Cardiac muscle cell (in vitro differentiated cells and primary cell): ENCODE results near the gene GDAP1L1. TPM values are rescaled to one million over a fixed set of nuclear protein-coding genes. Genes with fewer than 3 reads are reported as not detected.
"Not testable (repeated sequence)": the region's sequence is repeated elsewhere in the genome, so short reads cannot be mapped to it uniquely, and the experiment has no call there.

ENCODE experiments used
- DNase-seq, 2 donors: peaks; one replicate each; pipeline versions ENCODE4 v3.0.0 to v3.0.0-alpha.2; 2010 to 2017; ENCODE audit warnings: low read depth in 1 of 2, low spot score in 1 of 2
- H3K27ac ChIP-seq: fragments of 200-600 bp; sonication (generic); 2 replicates; pipeline ENCODE4 v1.5.1; 2016
- H3K27me3 ChIP-seq: fragments of 200-600 bp; sonication (generic); 2 replicates; pipeline ENCODE4 v1.6.0; 2016; ENCODE audit warnings: control low read depth
- H3K36me3 ChIP-seq: fragments of 200-600 bp; sonication (generic); 2 replicates; pipeline ENCODE4 v1.5.1; 2016; ENCODE audit warnings: control low read depth
- H3K4me1 ChIP-seq: fragments of 200-600 bp; sonication (generic); 2 replicates; pipeline ENCODE4 v1.8.1; 2017; ENCODE audit warnings: low read depth, mild to moderate bottlenecking, mixed run types
- H3K4me3 ChIP-seq: fragments of 200-600 bp; sonication (generic); 2 replicates; pipeline ENCODE4 v1.5.1; 2016; ENCODE audit warnings: mild to moderate bottlenecking
- H3K9me3 ChIP-seq: fragments of 200-600 bp; sonication (generic); 2 replicates; pipeline ENCODE4 v1.5.1; 2017; ENCODE audit warnings: low read depth, mild to moderate bottlenecking, control low read depth
- polyA plus RNA-seq: library from polyadenylated mRNA; unstranded; fragments of >200 nt; fragmentation: Nextera tagmentation; extraction: Ambion mirVana; gene quantifications from 2 replicates; pipeline ENCODE4 v1.2.1, GENCODE V29; 2016
- total RNA-seq: library from RNA; depleted of rRNA; stranded (reverse); fragments of >200 nt; gene quantifications from 2 replicates; pipeline ENCODE4 v1.2.3, GENCODE V29; 2016
- TF ChIP-seq, protein P1 (sequence below): IDR thresholded peaks from 2 replicates; pipeline ENCODE4 v1.5.1; 2012; ENCODE audit warnings: low read depth, mild to moderate bottlenecking, low read length

The GDAP1L1 gene
- total and polyA plus RNA-seq, 2 experiments from 2014 or later: 0.86 to 5.2 TPM

GRCh38 chr20:44326391-44327159, 79.5 kb downstream of the GDAP1L1 start:
- Histone ChIP-seq H3K4me3 (no peak overlapping the region), H3K4me1 (no peaks in the 10 kb centered on the region), H3K27me3 (no peaks in the 10 kb centered on the region), H3K9me3 (no peaks in the 10 kb centered on the region), H3K27ac (no peak overlapping the region), H3K36me3 (no peaks in the 10 kb centered on the region)
- TF ChIP-seq, protein P1, sequence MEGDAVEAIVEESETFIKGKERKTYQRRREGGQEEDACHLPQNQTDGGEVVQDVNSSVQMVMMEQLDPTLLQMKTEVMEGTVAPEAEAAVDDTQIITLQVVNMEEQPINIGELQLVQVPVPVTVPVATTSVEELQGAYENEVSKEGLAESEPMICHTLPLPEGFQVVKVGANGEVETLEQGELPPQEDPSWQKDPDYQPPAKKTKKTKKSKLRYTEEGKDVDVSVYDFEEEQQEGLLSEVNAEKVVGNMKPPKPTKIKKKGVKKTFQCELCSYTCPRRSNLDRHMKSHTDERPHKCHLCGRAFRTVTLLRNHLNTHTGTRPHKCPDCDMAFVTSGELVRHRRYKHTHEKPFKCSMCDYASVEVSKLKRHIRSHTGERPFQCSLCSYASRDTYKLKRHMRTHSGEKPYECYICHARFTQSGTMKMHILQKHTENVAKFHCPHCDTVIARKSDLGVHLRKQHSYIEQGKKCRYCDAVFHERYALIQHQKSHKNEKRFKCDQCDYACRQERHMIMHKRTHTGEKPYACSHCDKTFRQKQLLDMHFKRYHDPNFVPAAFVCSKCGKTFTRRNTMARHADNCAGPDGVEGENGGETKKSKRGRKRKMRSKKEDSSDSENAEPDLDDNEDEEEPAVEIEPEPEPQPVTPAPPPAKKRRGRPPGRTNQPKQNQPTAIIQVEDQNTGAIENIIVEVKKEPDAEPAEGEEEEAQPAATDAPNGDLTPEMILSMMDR: peak; percentile 10
- DNase-seq: no peak

DNA sequence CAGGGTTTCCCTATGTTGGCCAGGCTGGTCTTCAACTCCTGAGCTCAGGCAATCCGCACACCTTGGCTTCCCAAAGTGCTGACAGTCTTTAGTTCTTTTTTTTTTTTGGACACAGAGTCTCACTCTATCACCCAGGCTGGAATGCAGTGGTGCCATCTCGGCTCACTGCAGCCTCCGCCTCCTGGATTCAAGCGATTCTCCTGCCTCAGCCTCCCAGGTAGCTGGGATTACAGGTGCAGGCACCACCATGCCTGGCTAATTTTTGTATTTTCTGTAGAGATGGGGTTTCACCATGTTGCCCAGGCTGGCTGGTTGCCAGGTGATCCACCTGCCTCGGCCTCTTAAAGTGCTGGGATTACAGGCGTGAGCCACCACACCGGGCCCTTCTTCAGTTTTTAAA, 80.6 kb downstream of the GDAP1L1 start:
- H3K9me3 ChIP-seq, H3K4me1 ChIP-seq, H3K27ac ChIP-seq, DNase-seq, H3K4me3 ChIP-seq, H3K36me3 ChIP-seq, H3K27me3 ChIP-seq: not testable (repeated sequence)

DNA sequence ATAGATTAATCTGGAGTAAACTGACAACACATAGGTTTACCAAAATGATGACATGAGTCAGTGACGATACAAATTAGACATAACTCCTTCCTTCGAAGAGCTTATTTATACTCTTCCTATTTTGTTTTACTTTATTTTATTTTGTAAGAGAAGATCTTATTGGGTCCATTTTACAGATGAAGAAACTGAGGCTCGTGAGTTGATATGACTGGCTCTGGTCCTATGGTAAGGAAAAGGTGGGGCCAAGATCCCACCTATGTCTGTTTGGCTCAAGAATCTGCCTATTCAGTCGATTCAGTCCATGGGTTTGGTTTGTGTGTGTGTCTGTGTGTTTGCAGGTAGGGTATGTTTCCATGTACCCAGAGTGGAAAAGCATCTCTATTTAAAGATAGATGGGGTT, 81.3 kb downstream of the GDAP1L1 start:
- Histone ChIP-seq H3K27ac (no peak overlapping the region), H3K36me3 (no peaks in the 10 kb centered on the region), H3K4me1 (no peaks in the 10 kb centered on the region), H3K4me3 (no peak overlapping the region), H3K9me3 (no peaks in the 10 kb centered on the region), H3K27me3 (no peaks in the 10 kb centered on the region)
- TF ChIP-seq, protein P1: no peak
- no peak for DNase-seq

Other genes starting within 250 kb of the GDAP1L1 start
- 154 and 205 TPM in 2 replicates for gene JPH2, start 60.1 kb upstream of the GDAP1L1 start, total RNA-seq
- gene JPH2, start 60.1 kb upstream of the GDAP1L1 start, polyA plus RNA-seq: 97.2 and 142 TPM in 2 replicates
- 28.5 and 28.6 TPM in 2 replicates for gene OSER1, start 36.5 kb upstream of the GDAP1L1 start, total RNA-seq
- gene OSER1, start 36.5 kb upstream of the GDAP1L1 start, polyA plus RNA-seq: 35.2 and 41.4 TPM in 2 replicates
- gene FITM2, start 63.9 kb downstream of the GDAP1L1 start, total RNA-seq: 11.9 and 15.2 TPM in 2 replicates
- gene FITM2, start 63.9 kb downstream of the GDAP1L1 start, polyA plus RNA-seq: 11.6 and 12.9 TPM in 2 replicates
- gene R3HDML, start 89.7 kb downstream of the GDAP1L1 start, total RNA-seq: not detected in 2 replicates
- gene R3HDML, start 89.7 kb downstream of the GDAP1L1 start, polyA plus RNA-seq: not detected in 2 replicates
- gene HNF4A, start 108.4 kb downstream of the GDAP1L1 start, total RNA-seq: 0.09 TPM in 1 of 2 replicates, not detected in the other
- not detected in 2 replicates for gene HNF4A, start 108.4 kb downstream of the GDAP1L1 start, polyA plus RNA-seq
- gene TTPAL, start 228.6 kb downstream of the GDAP1L1 start, total RNA-seq: 5.6 and 6.1 TPM in 2 replicates
- 6.6 and 9.8 TPM in 2 replicates for gene TTPAL, start 228.6 kb downstream of the GDAP1L1 start, polyA plus RNA-seq